Ishikawa (cell line): ENCODE data around the gene PLEKHH2.

Experiments
- CEBPB ChIP-seq: IDR thresholded peaks from 2 replicates; pipeline ENCODE4 v1.6.1; 2012
- FOXM1 ChIP-seq: IDR thresholded peaks from 2 replicates; pipeline ENCODE4 v1.6.1; 2012; ENCODE audit warnings: low read depth, borderline replicate concordance
- RAD21 ChIP-seq: IDR thresholded peaks from 2 replicates; pipeline ENCODE4 v1.6.1; 2012; ENCODE audit warnings: low read depth
- REST ChIP-seq: IDR thresholded peaks from 2 replicates; pipeline ENCODE4 v1.6.1; 2012; ENCODE audit warnings: low read depth, mild to moderate bottlenecking
- TAF1 ChIP-seq: IDR thresholded peaks from 2 replicates; pipeline ENCODE4 v1.6.1; 2012; ENCODE audit warnings: low read depth, mild to moderate bottlenecking
- TCF12 ChIP-seq: IDR thresholded peaks from 2 replicates; pipeline ENCODE4 v1.6.1; 2012; ENCODE audit warnings: low read depth
- TF ChIP-seq, protein P1 (sequence below): IDR thresholded peaks from 2 replicates; pipeline ENCODE4 v1.6.1; 2012
- TF ChIP-seq, protein P2 (sequence below): IDR thresholded peaks from 2 replicates; pipeline ENCODE4 v1.6.1; 2012

DNA sequence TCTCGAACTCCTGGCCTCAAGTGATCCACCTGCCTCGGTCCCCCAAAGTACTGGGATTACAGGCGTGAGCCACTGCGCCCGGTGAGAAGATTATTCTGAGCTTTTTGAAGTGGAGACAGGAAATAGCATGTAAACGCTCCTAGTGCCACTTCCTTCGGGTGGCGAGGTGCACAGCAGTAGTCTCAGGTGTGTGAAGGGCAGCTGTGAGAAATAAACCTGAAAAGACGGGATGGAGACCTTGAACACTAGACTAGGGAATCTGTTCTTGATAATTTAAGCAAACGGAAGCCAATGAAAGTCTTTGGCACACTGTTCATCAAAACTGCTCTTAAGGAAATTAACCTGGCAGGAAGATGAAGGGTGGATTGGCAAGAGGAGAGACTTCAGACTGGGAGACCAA, 439 bp upstream of the PLEKHH2 start:
- no peak for TF ChIP-seq TAF1
- no peak for TF ChIP-seq FOXM1
- TF ChIP-seq TCF12, result no peak
- TF ChIP-seq CEBPB, result no peak
- TF ChIP-seq, protein P1, sequence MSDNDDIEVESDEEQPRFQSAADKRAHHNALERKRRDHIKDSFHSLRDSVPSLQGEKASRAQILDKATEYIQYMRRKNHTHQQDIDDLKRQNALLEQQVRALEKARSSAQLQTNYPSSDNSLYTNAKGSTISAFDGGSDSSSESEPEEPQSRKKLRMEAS, result no peak
- TF ChIP-seq, protein P2, sequence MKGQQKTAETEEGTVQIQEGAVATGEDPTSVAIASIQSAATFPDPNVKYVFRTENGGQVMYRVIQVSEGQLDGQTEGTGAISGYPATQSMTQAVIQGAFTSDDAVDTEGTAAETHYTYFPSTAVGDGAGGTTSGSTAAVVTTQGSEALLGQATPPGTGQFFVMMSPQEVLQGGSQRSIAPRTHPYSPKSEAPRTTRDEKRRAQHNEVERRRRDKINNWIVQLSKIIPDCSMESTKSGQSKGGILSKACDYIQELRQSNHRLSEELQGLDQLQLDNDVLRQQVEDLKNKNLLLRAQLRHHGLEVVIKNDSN, result no peak
- TF ChIP-seq RAD21, result no peak
- TF ChIP-seq REST, result no peak
